ENCODE measurements around the gene MSMO1. TPM values are rescaled to one million over a fixed set of nuclear protein-coding genes. Genes with fewer than 3 reads are reported as not detected.

MSMO1 gene
- total RNA-seq, 4 donors from 2014 or later, result 10.8 to 17.4 (median 12.4) TPM

DNA sequence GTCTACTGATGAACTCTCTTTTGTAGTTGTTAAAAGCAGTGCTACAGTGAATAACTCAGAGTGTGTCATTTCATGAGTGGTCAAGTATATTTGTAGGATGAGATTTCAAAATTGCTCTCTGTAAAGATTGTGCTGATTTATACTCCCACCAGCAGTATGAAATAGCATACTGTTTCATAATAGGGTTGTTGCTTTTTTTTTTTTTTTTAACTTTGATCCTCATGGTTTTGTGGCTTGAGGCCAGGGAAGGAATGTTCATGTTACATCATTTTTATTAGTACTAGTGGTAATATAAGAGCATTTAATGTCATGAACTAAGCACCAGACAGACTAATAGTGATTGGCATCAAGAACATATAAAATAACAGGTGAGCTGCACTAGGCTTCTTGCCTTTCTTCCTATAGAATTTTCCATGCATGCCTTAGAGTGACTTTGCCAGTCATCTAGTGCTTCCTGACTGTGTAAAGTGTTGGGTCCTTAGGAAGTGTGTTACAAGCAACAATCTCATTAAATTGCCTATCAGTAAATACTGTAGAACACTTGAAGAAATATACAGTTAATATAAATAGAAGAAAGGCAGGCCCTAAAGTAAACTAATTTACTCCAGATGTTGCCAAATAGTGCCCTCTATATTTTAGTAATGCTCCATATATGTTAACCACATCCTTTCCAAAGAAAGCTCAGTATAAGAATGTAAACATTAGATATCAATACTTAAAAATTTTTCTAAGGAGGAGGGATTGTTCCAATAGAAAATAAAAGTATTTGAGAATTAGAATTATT, 38.6 kb upstream of the MSMO1 start:
- peaks cover 0 to 11% (median 2%) of the 10 kb centered on the region in 4 donors for H3K4me1 ChIP-seq
- TF ChIP-seq POLR2AphosphoS5 (IDR thresholded peaks at IDR 0.05) (no peak), EP300 (IDR thresholded peaks at IDR 0.05) (no peak), POLR2A (IDR thresholded peaks at IDR 0.05; ENCODE audit: low read depth) (no peak)
- TF ChIP-seq, protein P1, sequence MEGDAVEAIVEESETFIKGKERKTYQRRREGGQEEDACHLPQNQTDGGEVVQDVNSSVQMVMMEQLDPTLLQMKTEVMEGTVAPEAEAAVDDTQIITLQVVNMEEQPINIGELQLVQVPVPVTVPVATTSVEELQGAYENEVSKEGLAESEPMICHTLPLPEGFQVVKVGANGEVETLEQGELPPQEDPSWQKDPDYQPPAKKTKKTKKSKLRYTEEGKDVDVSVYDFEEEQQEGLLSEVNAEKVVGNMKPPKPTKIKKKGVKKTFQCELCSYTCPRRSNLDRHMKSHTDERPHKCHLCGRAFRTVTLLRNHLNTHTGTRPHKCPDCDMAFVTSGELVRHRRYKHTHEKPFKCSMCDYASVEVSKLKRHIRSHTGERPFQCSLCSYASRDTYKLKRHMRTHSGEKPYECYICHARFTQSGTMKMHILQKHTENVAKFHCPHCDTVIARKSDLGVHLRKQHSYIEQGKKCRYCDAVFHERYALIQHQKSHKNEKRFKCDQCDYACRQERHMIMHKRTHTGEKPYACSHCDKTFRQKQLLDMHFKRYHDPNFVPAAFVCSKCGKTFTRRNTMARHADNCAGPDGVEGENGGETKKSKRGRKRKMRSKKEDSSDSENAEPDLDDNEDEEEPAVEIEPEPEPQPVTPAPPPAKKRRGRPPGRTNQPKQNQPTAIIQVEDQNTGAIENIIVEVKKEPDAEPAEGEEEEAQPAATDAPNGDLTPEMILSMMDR (IDR thresholded peaks at IDR 0.05), result no peak
- intact Hi-C loops (cut with DNase I), result no loop called here
- H3K27me3 ChIP-seq, result no peaks in the 10 kb centered on the region
- no peak overlapping the region for H3K27ac ChIP-seq (replicated peaks in 1 of 4)
- no peaks in the 10 kb centered on the region for H3K9me3 ChIP-seq
- H3K36me3 ChIP-seq, result peaks cover 0 to 3% (median 0%) of the 10 kb centered on the region in 4 donors
- H3K4me3 ChIP-seq, result no peak overlapping the region
- DNase-seq (ENCODE audit: extremely low spot score), result no peak

DNA sequence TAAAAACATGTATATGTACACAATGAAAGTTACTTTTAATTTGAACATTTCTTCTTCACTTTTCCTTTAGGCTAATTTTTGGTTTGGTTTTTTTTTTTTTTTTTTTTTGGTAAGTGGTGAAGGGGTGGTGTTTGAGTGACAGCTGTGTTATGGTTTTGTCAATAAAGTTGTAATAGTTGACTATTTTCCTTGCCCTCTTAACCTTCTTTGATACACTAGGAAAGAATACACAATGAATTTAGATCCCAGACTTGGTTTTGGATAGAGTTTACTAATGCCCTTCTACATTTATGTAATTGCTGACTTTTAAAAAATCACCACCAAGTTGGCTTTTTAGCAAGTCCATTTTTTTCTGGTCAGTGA, 38.1 kb upstream of the MSMO1 start:
- Histone ChIP-seq H3K4me3 (no peak overlapping the region), H3K36me3 (no peaks in the 10 kb centered on the region), H3K27ac (replicated peaks in 1 of 4) (no peak overlapping the region), H3K9me3 (no peaks in the 10 kb centered on the region), H3K27me3 (no peaks in the 10 kb centered on the region), H3K4me1 (peaks cover 0 to 12% (median 5%) of the 10 kb centered on the region in 4 donors)
- intact Hi-C loops (cut with DNase I), result no loop called here
- TF ChIP-seq, protein P1 (IDR thresholded peaks at IDR 0.05), result no peak
- TF ChIP-seq EP300 (IDR thresholded peaks at IDR 0.05), result no peak
- no peak for TF ChIP-seq POLR2AphosphoS5 (IDR thresholded peaks at IDR 0.05)
- TF ChIP-seq POLR2A (IDR thresholded peaks at IDR 0.05; ENCODE audit: low read depth), result no peak
- DNase-seq (ENCODE audit: extremely low spot score), result no peak

DNA sequence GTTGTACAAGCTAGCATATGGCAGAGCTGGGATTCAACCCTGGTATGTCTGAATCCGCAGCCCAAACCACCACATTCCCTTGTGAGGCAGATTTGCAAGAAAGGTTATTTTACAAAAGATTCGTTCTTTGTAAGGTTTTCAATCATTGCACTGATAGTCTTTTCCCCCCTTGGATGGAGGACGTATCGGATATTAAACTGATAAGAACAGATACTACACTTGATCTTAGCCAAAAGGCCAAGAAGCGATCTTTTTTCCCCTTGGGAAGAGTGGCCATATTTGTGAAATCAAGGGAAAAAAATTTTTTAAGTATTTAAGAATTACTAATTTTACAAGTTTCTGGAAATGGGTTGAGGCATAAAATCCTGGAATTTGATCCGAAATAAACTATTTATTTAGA, 34.4 kb upstream of the MSMO1 start:
- H3K4me3 ChIP-seq, result no peak overlapping the region
- no peaks in the 10 kb centered on the region for H3K9me3 ChIP-seq
- 98% methylated on average over 6 of the region's 6 CpGs for WGBS
- no peak overlapping the region for H3K27ac ChIP-seq (replicated peaks in 1 of 4)
- H3K36me3 ChIP-seq, result peaks cover 0 to 16% (median 10%) of the 10 kb centered on the region in 4 donors
- intact Hi-C loops (cut with DNase I), result no loop called here
- DNase-seq (ENCODE audit: extremely low spot score), result no peak
- peaks cover 0 to 18% (median 7%) of the 10 kb centered on the region in 4 donors for H3K4me1 ChIP-seq
- no peaks in the 10 kb centered on the region for H3K27me3 ChIP-seq
- TF ChIP-seq, protein P1 (IDR thresholded peaks at IDR 0.05), result no peak
- TF ChIP-seq POLR2A (IDR thresholded peaks at IDR 0.05; ENCODE audit: low read depth) (no peak), POLR2AphosphoS5 (IDR thresholded peaks at IDR 0.05) (no peak), EP300 (IDR thresholded peaks at IDR 0.05) (no peak)

DNA sequence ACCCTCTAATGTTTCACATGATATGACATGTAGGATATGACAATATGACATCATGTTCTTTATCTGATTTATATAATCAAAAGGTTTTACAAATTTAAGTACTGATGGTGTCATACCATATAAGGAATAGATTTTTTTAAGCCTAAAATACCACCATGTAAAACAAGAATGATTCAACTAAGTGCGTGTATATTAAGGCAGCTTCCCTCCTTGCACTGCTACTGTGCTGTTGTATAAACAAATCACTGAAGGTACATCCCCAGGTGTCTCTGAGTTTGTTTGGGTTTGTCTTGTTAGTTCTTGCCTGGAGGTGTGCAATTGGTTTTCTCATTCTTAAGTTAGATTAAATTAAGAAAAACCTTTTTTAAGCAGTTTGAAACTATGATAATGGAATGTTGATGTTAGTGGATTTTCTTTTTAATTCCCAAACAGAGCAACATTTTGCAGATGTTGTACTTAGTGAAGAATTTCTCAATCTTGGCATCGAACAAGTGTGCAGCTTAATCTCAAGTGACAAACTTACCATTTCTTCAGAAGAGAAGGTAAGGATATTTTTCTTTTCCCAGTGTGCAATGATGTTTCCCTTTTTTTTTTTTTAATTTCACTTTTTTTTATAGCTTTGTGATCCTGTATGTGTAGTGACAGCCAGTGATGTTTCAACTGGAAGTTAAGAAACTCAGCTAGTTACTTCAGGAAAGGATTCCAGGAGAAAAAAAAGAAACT, 33.4 kb upstream of the MSMO1 start:
- H3K27ac ChIP-seq (replicated peaks in 1 of 4), result no peak overlapping the region
- WGBS, result 68% methylated on average over 2 of the region's 2 CpGs

More for the DNA sequence above, 33.4 kb upstream of the MSMO1 start:
- H3K27me3 ChIP-seq, result no peaks in the 10 kb centered on the region
- H3K36me3 ChIP-seq, result peaks cover 4 to 23% (median 13%) of the 10 kb centered on the region in 4 donors
- peaks cover 0 to 10% (median 4%) of the 10 kb centered on the region in 4 donors for H3K4me1 ChIP-seq
- no peak for TF ChIP-seq POLR2AphosphoS5 (IDR thresholded peaks at IDR 0.05)
- TF ChIP-seq, protein P1 (IDR thresholded peaks at IDR 0.05), result no peak
- TF ChIP-seq EP300 (IDR thresholded peaks at IDR 0.05), result no peak
- TF ChIP-seq POLR2A (IDR thresholded peaks at IDR 0.05; ENCODE audit: low read depth), result no peak
- intact Hi-C loops (cut with DNase I), result no loop called here
- no peaks in the 10 kb centered on the region for H3K9me3 ChIP-seq
- no peak for DNase-seq (ENCODE audit: extremely low spot score)
- no peak overlapping the region for H3K4me3 ChIP-seq

All from esophagus muscularis mucosa (tissue), 4 donors.